SK-N-SH treated with all-trans-retinoic acid at 6 μM for 48 hours (cell line): ENCODE measurements around the gene DGAT2.

Experiments
- BACH2 ChIP-seq: fragments of 250-450 bp; sonication (Bioruptor Pico); IDR thresholded peaks from 2 replicates; pipeline ENCODE4 v1.9.0; 2021; ENCODE audit warnings: mild to moderate bottlenecking, borderline replicate concordance
- CREB5 ChIP-seq: fragments of 250-450 bp; sonication (Bioruptor Pico); IDR thresholded peaks from 2 replicates; pipeline ENCODE4 v1.5.1; 2020; ENCODE audit warnings: low read depth, mild to moderate bottlenecking, moderate library complexity
- PPARA ChIP-seq: fragments of 250-450 bp; sonication (Bioruptor Pico); IDR thresholded peaks from 2 replicates; pipeline ENCODE4 v1.5.0; 2020; ENCODE audit warnings: mild to moderate bottlenecking, borderline replicate concordance
- TCF4 ChIP-seq: fragments of 250-450 bp; sonication (Bioruptor Pico); IDR thresholded peaks from 2 replicates; pipeline ENCODE4 v1.8.0; 2021; ENCODE audit warnings: mild to moderate bottlenecking, moderate library complexity, borderline replicate concordance
- TSHZ2 ChIP-seq: fragments of 250-450 bp; sonication (Bioruptor Pico); IDR thresholded peaks from 2 replicates; pipeline ENCODE4 v1.5.0; 2020; ENCODE audit warnings: mild to moderate bottlenecking, moderate library complexity
- ZC3H10 ChIP-seq: fragments of 250-450 bp; sonication (Bioruptor Pico); IDR thresholded peaks from 2 replicates; pipeline ENCODE4 v1.5.1; 2021; ENCODE audit warnings: mild to moderate bottlenecking, moderate library complexity
- ZFP3 ChIP-seq: fragments of 250-450 bp; sonication (Bioruptor Pico); IDR thresholded peaks from 2 replicates; pipeline ENCODE4 v1.5.0; 2020; ENCODE audit warnings: mild to moderate bottlenecking, moderate library complexity
- ZFP30 ChIP-seq: fragments of 450-650 bp; formaldehyde crosslinking; IDR thresholded peaks from 2 replicates; pipeline ENCODE4 v1.5.0; 2022; ENCODE audit warnings: mild to moderate bottlenecking, moderate library complexity
- ZNF8 ChIP-seq: fragments of 450-650 bp; formaldehyde crosslinking; IDR thresholded peaks from 2 replicates; pipeline ENCODE4 v1.5.0; 2020; ENCODE audit warnings: mild to moderate bottlenecking, moderate library complexity

GRCh38 chr11:75782540-75783263 is 14.1 kb downstream of the DGAT2 start:
- TF ChIP-seq ZFP3 (CRISPR knock-in tag) (no peak), BACH2 (CRISPR knock-in tag) (no peak), ZNF8 (no peak), TCF4 (CRISPR knock-in tag) (no peak), TSHZ2 (CRISPR knock-in tag) (no peak), ZFP30 (CRISPR knock-in tag) (no peak), PPARA (no peak), ZC3H10 (CRISPR knock-in tag) (no peak), CREB5 (CRISPR knock-in tag) (no peak)
